ENCODE data around the gene SLC7A4.

The SLC7A4 gene

DNA sequence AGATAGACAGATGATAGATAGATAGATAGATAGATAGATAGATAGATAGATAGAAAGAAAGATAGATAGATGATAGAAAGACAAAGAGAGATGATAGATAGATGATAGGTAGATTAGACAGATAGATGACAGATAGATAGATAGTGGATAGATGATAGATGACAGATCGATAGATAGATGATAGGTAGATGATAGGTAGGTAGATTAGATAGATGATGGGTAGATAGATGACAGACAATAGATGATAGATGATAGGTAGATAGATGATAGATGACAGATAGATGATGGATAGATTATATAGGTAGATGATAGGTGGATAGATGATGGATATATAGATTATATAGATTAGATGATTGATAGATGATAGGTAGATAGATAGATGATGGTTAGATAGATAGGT is 46.0 kb downstream of the SLC7A4 start:
- no peak for DNase-seq (ENCODE audit: low read depth in 2 of 2)

GRCh38 chr22:20985720-20986119 is 46.6 kb downstream of the SLC7A4 start:
- DNase-seq (ENCODE audit: low read depth in 2 of 2) = no peak

- DNase-seq (ENCODE audit: low read depth in 2 of 2) = no peak
These were observed 49.1 kb downstream of the SLC7A4 start for GRCh38 chr22:20983081-20983771.

DNA sequence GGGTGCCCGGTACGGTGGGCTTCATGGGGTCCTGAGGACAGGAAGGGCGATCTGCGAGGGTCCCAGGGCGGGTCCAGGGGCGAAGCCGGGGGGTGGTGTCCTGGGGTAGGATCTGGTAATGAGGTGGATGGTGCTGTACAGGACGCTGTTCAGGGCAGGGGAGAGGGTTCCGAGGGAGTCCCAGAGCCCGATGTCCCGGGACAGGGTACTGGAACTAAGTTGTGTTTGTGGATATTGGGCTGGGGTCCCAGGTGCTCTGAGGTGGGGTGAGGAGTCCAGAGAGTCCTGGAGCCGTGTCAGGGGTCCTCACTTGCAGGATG is 49.8 kb downstream of the SLC7A4 start:
- DNase-seq (ENCODE audit: low read depth in 2 of 2) = no peak

GRCh38 chr22:20981787-20982562 is 50.4 kb downstream of the SLC7A4 start, which contains the start of gene LZTR1:
Gene LZTR1, plus strand, starts transcription at chr22:20982297. Its CDS starts 75 bp downstream, at chr22:20982372.
- DNase-seq (ENCODE audit: low read depth in 2 of 2) = peak; percentile 39 to 52

DNA sequence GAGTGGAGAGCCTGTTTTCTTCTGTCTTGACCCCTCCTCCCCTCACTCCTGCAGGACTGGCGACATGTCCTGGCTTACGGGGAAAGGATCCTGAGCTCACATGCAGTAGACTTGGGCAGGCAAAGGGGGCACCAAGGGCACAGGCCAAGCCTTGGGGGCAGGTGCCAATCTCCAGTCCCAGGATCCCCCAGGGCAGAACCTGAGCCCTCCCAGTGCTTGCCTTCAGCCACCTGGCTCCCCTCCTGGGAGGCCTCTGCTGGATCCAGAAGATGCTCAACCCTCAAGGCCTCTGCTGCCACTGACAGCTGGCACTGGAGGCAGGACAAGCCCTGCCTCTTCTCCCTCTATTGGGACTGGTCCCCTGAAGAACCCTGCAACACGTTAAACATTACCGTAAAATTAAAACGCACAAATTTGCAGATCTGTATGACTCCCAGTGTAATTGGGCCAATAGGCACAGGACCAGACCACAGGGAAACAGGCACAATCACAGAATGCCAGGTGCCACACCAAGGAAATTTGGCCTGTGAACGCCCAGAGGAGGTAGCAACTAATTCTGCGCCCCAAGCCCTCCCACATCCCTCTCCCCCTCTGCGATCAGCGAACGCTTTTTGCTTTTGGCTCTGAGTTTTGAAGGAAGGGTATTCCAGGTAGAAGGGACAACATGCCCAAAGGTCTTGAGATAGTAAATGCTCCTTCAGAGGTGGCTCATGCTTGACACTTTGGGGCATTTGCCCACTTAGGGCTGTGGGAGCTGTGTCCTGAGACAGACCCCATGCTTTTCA is 51.2 kb downstream of the SLC7A4 start:
- no peak for DNase-seq (ENCODE audit: low read depth in 2 of 2)

DNA sequence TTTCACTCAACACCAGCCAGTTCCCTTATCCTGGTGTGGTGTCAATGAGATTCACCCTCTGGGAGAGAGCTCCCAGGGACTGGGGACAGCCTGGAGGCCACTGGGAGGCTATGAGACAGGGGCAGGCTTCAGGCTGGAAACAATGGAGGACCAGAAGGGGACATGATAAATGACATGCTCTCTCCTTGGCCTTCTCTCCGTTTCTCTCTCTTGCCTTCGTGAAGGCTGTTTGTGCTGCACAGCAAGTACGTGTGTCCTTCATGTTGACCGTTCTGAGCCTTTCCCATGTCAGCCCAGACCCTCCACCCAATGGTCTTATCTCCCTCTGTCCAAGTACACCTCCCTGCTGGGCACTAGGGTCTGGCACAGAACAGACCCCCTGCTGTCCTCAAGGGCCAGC is 51.8 kb downstream of the SLC7A4 start:
- no peak for DNase-seq (ENCODE audit: low read depth in 2 of 2)

DNA sequence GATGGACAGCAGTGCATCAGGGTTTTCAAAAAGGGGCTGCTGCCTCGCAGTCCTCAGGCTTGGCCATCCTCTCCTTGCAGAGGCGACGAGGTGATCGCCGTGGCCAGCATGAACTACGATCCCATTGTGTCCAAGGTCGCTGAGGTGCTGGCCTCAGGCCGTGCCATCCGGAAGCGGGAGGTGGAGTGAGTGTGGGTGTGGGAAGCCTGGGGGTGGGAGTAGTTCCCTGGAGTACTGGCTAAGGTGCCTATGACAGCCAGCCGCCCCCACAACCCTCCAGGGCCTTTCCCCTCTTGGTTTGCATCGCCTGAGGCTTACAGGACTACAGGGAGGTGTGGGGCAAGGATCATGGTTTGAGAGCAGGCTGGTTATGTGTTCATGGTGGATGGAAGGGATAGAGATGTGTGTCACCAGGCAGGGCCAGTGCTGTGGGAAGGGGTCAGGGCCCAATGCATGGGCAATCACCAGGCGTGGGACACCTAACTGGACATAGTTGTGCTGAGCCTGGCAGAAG is 52.4 kb downstream of the SLC7A4 start:
- DNase-seq (ENCODE audit: low read depth in 2 of 2) = no peak

DNA sequence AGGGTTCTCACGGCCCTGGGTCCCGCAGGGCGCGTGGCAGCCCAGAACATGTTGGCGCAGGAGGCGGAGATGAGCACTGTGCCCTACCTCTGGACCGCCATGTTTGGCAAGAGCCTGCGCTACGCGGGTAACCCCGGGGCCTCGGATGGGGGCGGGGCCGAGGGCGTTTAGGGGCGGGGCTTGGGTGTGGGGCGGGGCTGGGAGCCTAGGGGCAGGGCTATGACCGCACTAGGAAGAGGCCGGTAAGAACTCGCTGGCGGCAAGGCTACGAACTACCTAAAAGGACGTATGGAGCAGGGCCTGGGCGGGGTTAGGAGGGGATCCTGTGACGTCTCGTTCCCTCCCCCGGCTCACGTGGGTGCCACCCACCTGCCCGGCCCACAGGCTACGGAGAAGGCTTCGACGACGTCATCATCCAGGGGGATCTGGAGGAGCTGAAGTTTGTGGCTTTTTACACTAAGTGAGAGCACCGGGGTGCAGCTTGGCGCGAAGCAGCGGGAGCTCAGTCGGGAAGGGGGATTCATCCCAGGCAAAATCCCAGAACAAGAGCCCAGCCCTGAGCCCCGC is 53.0 kb downstream of the SLC7A4 start:
- DNase-seq (ENCODE audit: low read depth in 2 of 2) = peak in 1 of 2 donors; percentile 33
